MM.1S (cell line): ENCODE results near the gene PDPR.
"Not testable (repeated sequence)": the region's sequence is repeated elsewhere in the genome, so short reads cannot be mapped to it uniquely, and the experiment has no call there.

Experiments
- DNase-seq: peaks from one replicate; pipeline ENCODE4 v3.0.0-alpha.2; 2015
- H2AFZ ChIP-seq: fragments of 300-600 bp; sonication (generic); 2 replicates; pipeline ENCODE4 v1.6.0; 2016; ENCODE audit warnings: antibody characterized with exemption, low read length
- H3F3A ChIP-seq: fragments of 300-600 bp; sonication (generic); 2 replicates; pipeline ENCODE4 v1.6.1; 2016; ENCODE audit warnings: mild to moderate bottlenecking, antibody characterized with exemption, low read length, moderate library complexity, mixed read lengths; ENCODE audit not compliant: insufficient read depth
- H3K27ac ChIP-seq: fragments of 300-600 bp; sonication (generic); 2 replicates; pipeline ENCODE4 v1.5.1; 2016; ENCODE audit warnings: mild to moderate bottlenecking, low read length
- H3K27me3 ChIP-seq: fragments of 300-600 bp; sonication (generic); replicated peaks from 2 replicates; pipeline ENCODE4 v1.6.0; 2016; ENCODE audit warnings: low read length; ENCODE audit not compliant: insufficient read depth
- H3K36me3 ChIP-seq: fragments of 300-600 bp; sonication (generic); replicated peaks from 2 replicates; pipeline ENCODE4 v1.6.1; 2016; ENCODE audit warnings: mild to moderate bottlenecking, low read length, mixed read lengths; ENCODE audit not compliant: insufficient read depth
- H3K4me1 ChIP-seq: fragments of 300-600 bp; sonication (generic); 2 replicates; pipeline ENCODE4 v1.6.1; 2016; ENCODE audit warnings: low read length, mixed read lengths
- H3K4me2 ChIP-seq: fragments of 300-600 bp; sonication (generic); 2 replicates; pipeline ENCODE4 v1.6.0; 2016; ENCODE audit warnings: low read depth, low read length
- H3K4me3 ChIP-seq: fragments of 300-600 bp; sonication (generic); 2 replicates; pipeline ENCODE4 v1.5.1; 2016; ENCODE audit warnings: low read length, mixed read lengths
- H3K79me2 ChIP-seq: fragments of 300-600 bp; sonication (generic); 2 replicates; pipeline ENCODE4 v1.6.1; 2016; ENCODE audit warnings: mixed run types, low read length, mixed read lengths
- H3K9ac ChIP-seq: fragments of 300-600 bp; sonication (generic); 2 replicates; pipeline ENCODE4 v1.6.1; 2016; ENCODE audit warnings: low read length, mixed read lengths
- H3K9me2 ChIP-seq: fragments of 300-600 bp; sonication (generic); replicated peaks from 2 replicates; pipeline ENCODE4 v1.6.1; 2016; ENCODE audit warnings: mild to moderate bottlenecking, low read length, mixed read lengths; ENCODE audit not compliant: insufficient read depth
- H3K9me3 ChIP-seq: fragments of 300-600 bp; sonication (generic); replicated peaks from 2 replicates; pipeline ENCODE4 v1.6.1; 2016; ENCODE audit warnings: mild to moderate bottlenecking, low read length, mixed read lengths; ENCODE audit not compliant: insufficient read depth
- H4K20me1 ChIP-seq: fragments of 300-600 bp; sonication (generic); 2 replicates; pipeline ENCODE4 v1.6.1; 2016; ENCODE audit warnings: mild to moderate bottlenecking, low read length, moderate library complexity, mixed read lengths; ENCODE audit not compliant: insufficient read depth
- CTCF ChIP-seq: fragments of 300-600 bp; sonication (generic); IDR thresholded peaks from 2 replicates; pipeline ENCODE4 v1.5.1; 2016; ENCODE audit warnings: antibody characterized with exemption, low read length, mixed read lengths
- EZH2 ChIP-seq: fragments of 300-600 bp; sonication (generic); optimal IDR thresholded peaks from 2 replicates; pipeline ENCODE3; 2017; ENCODE audit warnings: low read depth, mild to moderate bottlenecking, antibody characterized with exemption, low read length, mixed read lengths
- EZH2phosphoT487 ChIP-seq: fragments of 300-600 bp; sonication (generic); IDR thresholded peaks from 2 replicates; pipeline ENCODE4 v1.6.1; 2018; ENCODE audit warnings: antibody characterized with exemption, low read length

PDPR gene

GRCh38 chr16:70151391-70151790 is 37.3 kb downstream of the PDPR start:
- H3K9me3 ChIP-seq: no peaks in the 10 kb centered on the region
- H3K4me2 ChIP-seq: no peak overlapping the region
- H3K79me2 ChIP-seq: no peaks in the 10 kb centered on the region
- H3F3A ChIP-seq: no peaks in the 10 kb centered on the region
- no peaks in the 10 kb centered on the region for H3K27me3 ChIP-seq
- no peak overlapping the region for H3K9ac ChIP-seq
- TF ChIP-seq CTCF (no peak), EZH2 (no peak), EZH2phosphoT487 (no peak)
- DNase-seq: no peak
- H2AFZ ChIP-seq: no peak overlapping the region
- no peak overlapping the region for H3K27ac ChIP-seq
- H3K4me3 ChIP-seq: no peak overlapping the region
- no peaks in the 10 kb centered on the region for H4K20me1 ChIP-seq
- no peaks in the 10 kb centered on the region for H3K9me2 ChIP-seq
- H3K4me1 ChIP-seq: no peaks in the 10 kb centered on the region
- H3K36me3 ChIP-seq: peaks cover 6% of the 10 kb centered on the region; the same call in 1 of the 2 replicates

- no peak for DNase-seq
- no peaks in the 10 kb centered on the region for H3K9me2 ChIP-seq
- no peaks in the 10 kb centered on the region for H3K4me1 ChIP-seq
- no peaks in the 10 kb centered on the region for H4K20me1 ChIP-seq
- no peaks in the 10 kb centered on the region for H3K27me3 ChIP-seq
- TF ChIP-seq EZH2 (no peak), EZH2phosphoT487 (no peak)
- peaks cover 6% of the 10 kb centered on the region; the same call in 1 of the 2 replicates for H3K36me3 ChIP-seq
- H3K4me3 ChIP-seq: no peak overlapping the region
- no peaks in the 10 kb centered on the region for H3K79me2 ChIP-seq
- no peak overlapping the region for H3K4me2 ChIP-seq
- no peak overlapping the region for H2AFZ ChIP-seq
- no peaks in the 10 kb centered on the region for H3K9me3 ChIP-seq
- H3K27ac ChIP-seq: no peak overlapping the region
- no peaks in the 10 kb centered on the region for H3F3A ChIP-seq
- no peak overlapping the region for H3K9ac ChIP-seq
Observed at GRCh38 chr16:70151941-70152509, 37.9 kb downstream of the PDPR start.

- no peak overlapping the region for H3K4me3 ChIP-seq
- H3K36me3 ChIP-seq: peaks cover 6% of the 10 kb centered on the region; the same call in 1 of the 2 replicates
- no peak for DNase-seq
- no peak overlapping the region for H2AFZ ChIP-seq
- H3K27me3 ChIP-seq: no peaks in the 10 kb centered on the region
- H3K9me3 ChIP-seq: no peaks in the 10 kb centered on the region
- no peak overlapping the region for H3K27ac ChIP-seq
- H3K9ac ChIP-seq: no peak overlapping the region
- no peaks in the 10 kb centered on the region for H3K79me2 ChIP-seq
- H3K4me1 ChIP-seq: no peaks in the 10 kb centered on the region
- no peak overlapping the region for H3K4me2 ChIP-seq
- no peaks in the 10 kb centered on the region for H3F3A ChIP-seq
- H4K20me1 ChIP-seq: no peaks in the 10 kb centered on the region
- no peak for TF ChIP-seq EZH2
- TF ChIP-seq CTCF: no peak
- TF ChIP-seq EZH2phosphoT487: no peak
- no peaks in the 10 kb centered on the region for H3K9me2 ChIP-seq
Observed at GRCh38 chr16:70152578-70153302, 38.6 kb downstream of the PDPR start.

- H2AFZ ChIP-seq, H3K79me2 ChIP-seq, H3K4me1 ChIP-seq, H3K27ac ChIP-seq, H3K27me3 ChIP-seq, H3K4me2 ChIP-seq, H3K4me3 ChIP-seq, H4K20me1 ChIP-seq, H3K36me3 ChIP-seq, H3F3A ChIP-seq, H3K9ac ChIP-seq, H3K9me3 ChIP-seq, H3K9me2 ChIP-seq, DNase-seq: not testable (repeated sequence)
Observed at GRCh38 chr16:70154736-70155135, 40.6 kb downstream of the PDPR start.
